Neural crest cell (in vitro differentiated cells): ENCODE measurements around the gene AFMID. TPM values are rescaled to one million over a fixed set of nuclear protein-coding genes. Genes with fewer than 3 reads are reported as not detected.

ENCODE experiments used
- DNase-seq: peaks from one replicate; pipeline ENCODE4 v3.0.0; 2021; ENCODE audit warnings: low read depth, mixed read lengths, low spot score
- H3K27ac Mint-ChIP-seq: one replicate; pipeline ENCODE4 v1.8.0; 2021; ENCODE audit warnings: mild to moderate bottlenecking, mixed read lengths; ENCODE audit not compliant: unreplicated experiment
- H3K27me3 Mint-ChIP-seq: 2 replicates; pipeline ENCODE4 v1.8.0; 2021; ENCODE audit warnings: low read depth, mild to moderate bottlenecking, mixed read lengths
- H3K36me3 Mint-ChIP-seq: 2 replicates; pipeline ENCODE4 v1.8.0; 2021; ENCODE audit warnings: low read depth, mild to moderate bottlenecking, mixed read lengths
- H3K4me1 Mint-ChIP-seq: 2 replicates; pipeline ENCODE4 v1.8.0; 2021; ENCODE audit warnings: mixed read lengths
- H3K4me3 Mint-ChIP-seq: one replicate; pipeline ENCODE4 v1.8.0; 2021; ENCODE audit warnings: mild to moderate bottlenecking, mixed read lengths
- H3K9me3 Mint-ChIP-seq: 2 replicates; pipeline ENCODE4 v1.8.0; 2021; ENCODE audit warnings: mixed read lengths
- CTCF ChIP-seq: fragments of 200-600 bp; sonication (generic); conservative IDR thresholded peaks from 2 replicates; pipeline ENCODE4 v1.5.0; 2021; ENCODE audit warnings: antibody characterized with exemption, mild to moderate bottlenecking
- total RNA-seq: library from RNA; stranded (reverse); gene quantifications from 2 replicates; pipeline ENCODE4 v1.2.1, GENCODE V29; 2021

The AFMID gene
- total RNA-seq, 1 donor from 2014 or later = 41.9 TPM

GRCh38 chr17:78249818-78250806 lies 63.0 kb downstream of the AFMID start:
- no peak for TF ChIP-seq CTCF
- no peak overlapping the region for H3K27ac Mint-ChIP-seq
- no peak overlapping the region for H3K4me3 Mint-ChIP-seq
- peaks cover 2% of the 10 kb centered on the region for H3K36me3 Mint-ChIP-seq
- DNase-seq = no peak
- peaks cover 3% of the 10 kb centered on the region for H3K9me3 Mint-ChIP-seq
- H3K4me1 Mint-ChIP-seq = peaks cover 23% of the 10 kb centered on the region
- no peaks in the 10 kb centered on the region for H3K27me3 Mint-ChIP-seq

- DNase-seq = peak; percentile 95
- H3K4me3 Mint-ChIP-seq = peak overlapping the region; percentile 75
- no peaks in the 10 kb centered on the region for H3K27me3 Mint-ChIP-seq
- H3K4me1 Mint-ChIP-seq = peaks cover 25% of the 10 kb centered on the region
- H3K9me3 Mint-ChIP-seq = no peaks in the 10 kb centered on the region
- peaks cover 2% of the 10 kb centered on the region for H3K36me3 Mint-ChIP-seq
- TF ChIP-seq CTCF = peak; percentile 100
- no peak overlapping the region for H3K27ac Mint-ChIP-seq
Measured at GRCh38 chr17:78250891-78251772, 64.0 kb downstream of the AFMID start.

GRCh38 chr17:78251773-78252103 lies 64.6 kb downstream of the AFMID start:
- peaks cover 30% of the 10 kb centered on the region for H3K4me1 Mint-ChIP-seq
- H3K9me3 Mint-ChIP-seq = no peaks in the 10 kb centered on the region
- peaks cover 2% of the 10 kb centered on the region for H3K36me3 Mint-ChIP-seq
- no peaks in the 10 kb centered on the region for H3K27me3 Mint-ChIP-seq
- H3K27ac Mint-ChIP-seq = no peak overlapping the region
- H3K4me3 Mint-ChIP-seq = peak overlapping the region; percentile 75
- no peak for TF ChIP-seq CTCF
- DNase-seq = no peak

- no peak overlapping the region for H3K27ac Mint-ChIP-seq
- H3K9me3 Mint-ChIP-seq = no peaks in the 10 kb centered on the region
- no peaks in the 10 kb centered on the region for H3K27me3 Mint-ChIP-seq
Measured at GRCh38 chr17:78252111-78252634, 65.0 kb downstream of the AFMID start.

More at GRCh38 chr17:78252111-78252634, 65.0 kb downstream of the AFMID start:
- TF ChIP-seq CTCF = no peak
- no peaks in the 10 kb centered on the region for H3K36me3 Mint-ChIP-seq
- peaks cover 25% of the 10 kb centered on the region for H3K4me1 Mint-ChIP-seq
- no peak for DNase-seq
- no peak overlapping the region for H3K4me3 Mint-ChIP-seq
